Lower leg skin (tissue), 3 donors: ENCODE measurements around the gene PIEZO2.

Source experiments
- CTCF ChIP-seq, 3 donors: fragments of 450-650 bp; IDR thresholded peaks; one replicate each; pipeline ENCODE4 v1.5.1; 2016; ENCODE audit warnings: antibody characterized with exemption in 3 of 3, mild to moderate bottlenecking in 3 of 3, moderate library complexity in 2 of 3
- POLR2A ChIP-seq, 2 donors: fragments of 450-650 bp; IDR thresholded peaks; one replicate each; pipeline ENCODE4 v1.6.1; 2016 to 2017; ENCODE audit warnings: antibody characterized with exemption in 2 of 2, mild to moderate bottlenecking in 1 of 2, moderate library complexity in 1 of 2

GRCh38 chr18:11095674-11096293 lies 53.6 kb downstream of the PIEZO2 start:
- no peak for TF ChIP-seq CTCF (IDR thresholded peaks at IDR 0.05)
- TF ChIP-seq POLR2A (IDR thresholded peaks at IDR 0.05), result no peak
